SW 1271 (cell line): ENCODE data around the gene SLC39A10.
"Not testable (repeated sequence)": the region's sequence is repeated elsewhere in the genome, so short reads cannot be mapped to it uniquely, and the experiment has no call there.

Experiments used
- DNase-seq, 2 experiments: peaks; one replicate each; lab custom pipeline; 2025; lab: John Stamatoyannopoulos, UW

Gene SLC39A10

DNA sequence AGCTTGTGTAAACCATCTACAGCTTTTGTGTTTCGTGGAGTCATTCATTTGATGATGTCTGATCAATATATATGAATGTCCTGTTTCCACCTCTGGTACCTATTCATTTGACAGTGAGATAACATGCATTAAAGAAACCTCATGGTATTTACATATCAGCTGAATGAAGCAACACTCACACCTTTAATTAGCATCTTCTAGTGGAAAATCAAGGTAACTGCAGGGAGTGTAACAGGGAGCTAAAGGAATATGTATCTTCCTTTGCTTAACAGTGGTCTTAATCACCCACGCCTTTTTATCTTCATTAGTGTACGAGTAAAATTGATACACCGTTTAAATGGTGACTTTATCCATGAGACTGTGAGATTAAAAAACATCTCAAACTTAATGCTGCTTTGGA lies 15.6 kb downstream of the SLC39A10 start:
- DNase-seq, result peak in 1 of 2 experiments; percentile 4

DNA sequence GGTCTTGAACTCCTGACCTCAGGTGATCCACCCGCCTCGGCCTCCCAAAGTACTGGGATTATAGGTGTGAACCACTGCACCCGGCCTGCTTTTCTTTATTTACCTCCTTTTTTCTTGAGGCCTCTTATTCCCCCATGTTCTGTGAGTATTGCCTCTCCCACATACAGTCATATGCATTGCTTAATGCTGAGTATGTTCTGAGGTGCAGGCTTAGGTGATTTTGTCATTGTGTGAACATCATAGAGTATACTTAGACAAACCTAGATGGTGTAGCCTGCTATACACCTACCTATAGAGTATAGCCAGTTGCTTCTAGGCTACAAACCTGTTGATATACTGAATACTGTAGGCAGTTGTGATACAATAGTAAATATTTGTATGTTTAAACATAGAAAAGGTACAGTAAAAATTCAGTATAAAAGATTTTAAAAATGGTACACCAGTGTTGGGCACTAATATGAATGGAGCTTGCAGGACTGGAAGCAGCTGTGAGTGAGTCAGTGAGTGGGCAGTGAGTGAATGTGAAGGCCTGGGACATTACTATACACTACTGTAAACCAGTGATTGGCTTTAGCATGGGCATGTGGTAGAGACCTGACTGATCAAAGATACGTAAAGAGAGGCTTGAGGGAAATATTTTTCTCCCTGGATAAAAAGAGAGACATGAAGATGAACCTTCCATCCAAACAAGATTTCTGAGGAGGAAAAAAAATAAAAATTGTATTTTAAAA lies 17.6 kb downstream of the SLC39A10 start:
- no peak for DNase-seq

DNA sequence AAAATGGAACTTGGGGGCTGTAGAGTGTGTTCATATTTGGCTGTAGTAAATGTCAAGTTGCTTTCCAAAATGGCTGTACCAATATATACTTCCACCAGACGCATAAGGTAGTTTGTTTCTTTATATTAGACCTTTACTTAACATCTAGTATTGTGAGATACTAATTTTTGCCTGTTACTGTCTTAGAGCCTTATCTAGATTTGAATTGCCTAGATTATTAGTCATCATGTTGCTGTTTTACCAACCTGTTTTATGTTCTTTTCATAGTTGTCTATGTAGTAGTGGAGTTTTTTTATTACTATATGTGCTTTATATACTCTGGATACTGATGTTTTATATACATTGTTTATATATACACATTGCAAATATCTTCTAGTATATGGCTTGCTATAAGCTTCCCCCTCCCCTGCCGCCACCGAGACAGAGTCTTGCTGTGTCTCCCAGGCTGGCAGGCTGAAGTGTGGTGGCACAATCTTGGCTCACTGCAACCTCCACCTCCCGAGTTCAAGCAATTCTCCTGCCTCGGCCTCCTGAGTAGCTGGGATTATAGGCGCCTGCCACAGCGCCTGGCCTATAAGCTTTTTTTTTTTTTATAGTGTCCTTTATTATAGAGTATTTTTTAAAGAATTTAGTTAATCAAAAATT lies 18.9 kb downstream of the SLC39A10 start:
- DNase-seq, result no peak

DNA sequence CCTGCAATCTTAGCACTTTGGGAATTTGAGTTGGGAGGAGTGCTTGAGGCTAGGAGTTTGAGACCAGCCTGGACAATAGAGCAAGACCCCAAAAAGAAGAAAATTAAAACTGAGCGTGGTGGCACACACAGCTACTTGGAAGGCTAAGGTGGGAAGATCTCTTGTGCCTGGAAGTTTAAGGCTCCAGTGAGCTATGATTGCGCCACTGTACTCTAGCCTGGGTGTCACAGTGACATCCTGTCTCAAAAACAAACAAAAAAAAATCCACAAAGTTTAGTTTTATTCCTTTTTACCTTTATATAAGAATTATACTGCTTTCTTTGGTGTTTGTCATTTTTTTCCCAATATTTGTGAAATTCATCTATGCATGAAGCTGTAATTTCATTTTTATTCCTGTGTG lies 20.3 kb downstream of the SLC39A10 start:
- DNase-seq, result no peak

DNA sequence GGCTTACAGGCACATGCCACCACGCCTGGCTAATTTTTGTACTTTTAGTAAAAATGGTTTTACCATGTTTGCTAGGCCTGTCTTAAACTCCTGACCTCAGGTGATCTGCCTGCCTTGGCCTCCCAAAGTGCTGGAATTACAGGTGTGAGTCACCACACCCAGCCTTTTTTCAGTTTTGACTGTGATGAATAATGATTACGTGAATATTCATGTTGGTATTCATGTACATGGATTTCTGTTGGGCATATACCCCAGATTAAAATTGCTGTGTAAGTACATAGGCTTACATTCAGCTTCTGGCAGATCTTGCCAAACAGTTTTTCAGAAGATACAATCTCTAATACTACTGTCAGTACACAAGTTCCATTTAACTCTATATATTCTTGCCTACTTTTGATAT lies 20.9 kb downstream of the SLC39A10 start:
- no peak for DNase-seq

DNA sequence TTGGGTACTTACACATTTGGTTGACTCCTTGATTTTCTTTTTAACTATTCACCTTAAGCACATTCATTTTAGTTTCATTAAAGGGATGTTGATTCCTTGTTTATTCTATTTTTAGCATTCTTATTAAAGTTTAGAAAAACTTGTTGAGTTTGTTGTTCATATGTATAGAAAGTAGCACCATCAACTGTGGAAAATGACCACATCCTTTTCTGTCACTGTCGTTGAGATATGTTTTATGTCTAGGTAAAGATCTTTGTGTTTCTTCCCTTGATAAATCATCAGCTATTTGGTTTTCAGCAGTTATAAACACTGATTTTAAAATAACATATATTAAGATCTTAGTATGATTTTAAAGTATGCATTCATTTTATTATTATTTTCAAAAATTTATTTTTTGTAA lies 25.1 kb downstream of the SLC39A10 start:
- DNase-seq, result no peak

DNA sequence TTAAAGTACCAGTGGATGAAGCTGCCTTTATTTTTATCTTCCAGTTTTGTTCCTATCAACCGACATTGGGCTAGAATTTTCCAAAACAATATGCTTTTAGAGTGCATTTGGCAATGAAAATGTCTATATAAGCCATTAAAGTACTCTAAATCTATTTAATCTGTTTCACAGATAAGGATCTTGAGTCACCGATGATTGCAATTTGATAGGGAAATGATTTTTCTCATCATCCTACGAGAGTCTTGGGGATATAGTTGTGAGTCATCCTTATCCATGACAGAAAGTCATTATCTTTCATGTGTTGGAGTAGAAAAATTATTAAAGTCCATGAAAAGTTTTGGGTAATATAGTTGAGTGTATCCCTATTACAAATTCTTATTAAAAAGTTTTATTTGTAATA lies 26.1 kb downstream of the SLC39A10 start:
- no peak for DNase-seq

DNA sequence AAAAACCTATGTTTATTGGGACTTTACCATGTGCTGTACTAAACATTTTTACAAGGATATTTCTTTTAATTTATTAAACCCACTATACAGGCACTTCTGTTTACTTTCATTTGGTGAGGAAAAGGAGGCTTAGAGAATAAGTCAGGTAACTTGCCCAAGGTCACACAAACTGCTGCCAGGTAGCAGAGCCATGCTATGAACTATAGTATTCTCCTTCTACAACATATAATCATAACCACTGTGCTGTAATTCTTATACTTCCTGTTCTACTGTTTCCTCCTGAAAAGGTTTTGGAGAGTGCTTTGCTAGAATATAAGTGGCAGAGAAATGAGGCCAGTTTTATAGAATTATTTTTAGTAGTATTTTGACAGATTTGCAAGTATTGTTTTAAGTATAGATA lies 29.5 kb downstream of the SLC39A10 start:
- no peak for DNase-seq

DNA sequence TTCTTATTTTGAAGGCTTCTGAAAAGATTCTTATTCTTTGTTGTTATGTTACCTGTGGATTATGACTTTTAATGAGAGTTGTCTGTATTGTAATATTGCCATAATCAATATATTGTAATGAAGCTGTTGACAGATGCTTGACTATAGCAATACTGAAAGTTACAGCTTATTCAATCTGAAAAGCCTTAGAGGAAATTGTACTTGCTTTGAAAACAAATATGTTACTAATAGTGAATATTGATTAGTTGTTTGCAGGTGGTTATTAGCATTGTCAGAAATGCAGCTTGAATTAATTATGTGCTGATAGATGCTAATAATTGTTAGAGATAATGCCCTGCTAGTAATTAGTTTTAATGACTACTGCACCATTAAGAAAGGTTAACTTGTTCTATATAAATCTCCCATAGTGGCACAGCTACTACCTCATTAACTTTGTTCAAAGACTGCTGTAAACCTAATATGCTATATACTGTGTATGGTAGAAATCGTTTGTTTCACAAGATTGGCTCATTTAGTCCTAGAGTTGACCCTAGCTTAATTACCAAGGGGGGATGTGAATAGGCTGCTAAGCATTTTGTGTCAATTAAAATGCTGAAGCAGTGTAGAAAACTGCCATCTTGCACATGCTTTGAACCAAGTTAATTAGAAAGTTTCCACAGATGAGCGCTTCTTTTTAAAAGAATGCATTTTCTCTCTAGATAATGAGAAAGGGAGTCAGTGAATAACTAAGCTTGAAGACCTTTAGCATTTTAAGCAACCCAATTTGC lies 30.5 kb downstream of the SLC39A10 start:
- no peak for DNase-seq

DNA sequence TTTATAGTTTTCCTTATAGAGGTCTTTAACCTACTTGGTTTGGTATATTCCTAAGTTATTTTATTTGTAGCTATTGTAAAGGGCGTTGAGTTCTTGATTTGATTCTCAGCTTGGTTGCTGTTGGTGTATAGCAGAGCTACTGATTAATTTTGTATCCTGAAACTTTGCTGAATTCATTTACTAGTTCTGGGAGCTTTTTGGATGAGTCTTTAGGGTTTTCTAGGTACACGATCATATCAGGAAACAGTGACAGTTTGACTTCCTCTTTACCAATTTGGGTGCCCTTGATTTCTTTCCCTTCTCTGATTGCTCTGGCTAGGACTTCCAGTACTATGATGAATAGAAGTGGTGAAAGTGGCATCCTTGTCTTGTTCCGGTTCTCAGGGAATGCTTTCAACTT lies 35.5 kb downstream of the SLC39A10 start:
- not testable (repeated sequence) for DNase-seq

DNA sequence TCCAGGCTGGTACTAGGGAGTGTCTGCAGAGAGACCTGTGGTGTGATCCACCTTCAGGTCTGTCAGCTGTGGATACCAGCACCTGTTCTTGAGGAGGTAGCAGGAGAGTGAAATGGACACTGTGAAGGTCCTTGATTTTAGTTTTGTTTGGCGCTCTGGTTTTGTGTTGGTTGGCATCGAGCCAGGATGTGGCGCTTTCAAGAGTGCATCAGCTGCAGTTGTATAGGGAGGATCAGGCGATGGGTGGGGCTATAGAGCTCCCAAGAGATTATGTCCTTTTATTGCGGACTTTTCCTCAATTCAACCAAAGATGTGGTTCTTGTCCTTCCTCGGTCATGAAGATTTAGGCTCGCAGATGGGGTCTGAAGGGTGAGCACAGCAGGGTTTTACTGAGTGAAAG lies 37.5 kb downstream of the SLC39A10 start:
- DNase-seq, result no peak

DNA sequence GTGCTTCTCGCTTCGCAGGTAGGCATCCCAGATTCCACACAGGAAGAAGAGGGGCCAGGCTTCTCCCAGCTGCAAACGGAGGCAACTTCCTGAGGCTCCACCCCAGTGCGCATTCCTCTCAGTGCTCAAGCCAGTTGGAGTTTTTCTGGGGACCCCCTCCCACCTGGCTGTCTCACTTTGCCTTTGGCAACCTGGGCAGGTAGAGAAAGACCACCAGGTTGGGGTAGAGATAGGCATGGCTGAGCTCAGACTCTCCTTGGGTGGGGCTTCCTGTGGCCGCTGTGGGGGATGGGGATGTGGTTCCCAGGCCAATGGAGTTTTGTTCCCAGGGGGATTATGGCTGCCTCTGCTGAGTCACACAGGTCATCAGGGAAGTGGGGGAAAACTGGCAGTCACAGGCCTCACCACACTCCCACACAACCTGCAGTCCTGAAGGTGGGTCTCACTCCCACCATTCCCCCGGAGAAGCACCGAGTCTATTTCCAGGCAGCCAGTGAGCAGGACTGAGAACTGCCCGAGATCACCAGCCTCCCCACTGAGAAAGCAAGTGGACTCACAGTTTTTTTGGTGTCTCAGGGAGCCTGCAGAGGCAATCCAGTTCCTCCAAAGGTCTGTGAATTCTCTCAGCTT lies 38.1 kb downstream of the SLC39A10 start:
- no peak for DNase-seq

DNA sequence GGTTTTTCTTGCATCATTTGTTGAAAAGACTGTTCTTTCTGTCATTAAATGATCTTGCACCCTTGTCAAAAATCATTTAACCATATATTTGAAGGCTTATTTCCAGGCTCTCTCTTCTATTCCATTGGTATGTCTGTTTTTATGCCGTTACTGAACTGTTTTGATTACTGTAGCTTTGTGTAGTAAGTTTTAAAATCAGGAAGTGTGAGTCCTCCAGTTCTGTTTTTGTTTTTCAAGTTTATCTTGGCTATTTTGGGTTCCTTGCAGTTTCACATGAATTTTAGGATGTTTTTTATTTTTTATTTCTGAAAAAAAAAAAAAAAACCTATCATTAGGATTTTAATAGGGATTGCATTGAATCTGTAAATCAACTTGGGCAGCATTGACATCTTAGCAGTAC lies 39.0 kb downstream of the SLC39A10 start:
- no peak for DNase-seq

DNA sequence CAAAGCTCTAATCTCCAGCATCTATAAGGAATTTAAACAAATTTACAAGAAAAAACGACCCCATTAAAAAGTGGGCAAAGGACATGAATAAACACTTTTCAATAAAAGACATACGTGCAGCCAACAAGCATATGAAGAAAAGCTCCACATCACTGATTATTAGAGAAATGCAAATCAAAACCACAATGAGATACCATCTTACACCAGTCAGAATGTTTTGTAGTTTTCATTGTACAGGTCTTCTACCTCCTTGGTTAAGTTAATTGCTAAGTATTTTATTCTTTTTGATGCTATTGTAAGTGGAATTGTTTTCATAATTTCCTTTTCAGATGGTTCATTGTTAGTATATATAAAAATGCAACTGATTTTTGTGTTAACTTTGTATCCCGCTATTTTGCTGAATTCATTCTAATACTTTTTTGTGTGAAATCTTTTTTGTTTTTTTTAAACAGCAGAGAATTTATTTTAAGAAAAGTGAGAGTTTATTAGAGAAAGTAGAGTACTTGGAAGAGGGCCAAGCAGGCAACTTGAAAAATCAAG lies 40.7 kb downstream of the SLC39A10 start:
- DNase-seq, result no peak

DNA sequence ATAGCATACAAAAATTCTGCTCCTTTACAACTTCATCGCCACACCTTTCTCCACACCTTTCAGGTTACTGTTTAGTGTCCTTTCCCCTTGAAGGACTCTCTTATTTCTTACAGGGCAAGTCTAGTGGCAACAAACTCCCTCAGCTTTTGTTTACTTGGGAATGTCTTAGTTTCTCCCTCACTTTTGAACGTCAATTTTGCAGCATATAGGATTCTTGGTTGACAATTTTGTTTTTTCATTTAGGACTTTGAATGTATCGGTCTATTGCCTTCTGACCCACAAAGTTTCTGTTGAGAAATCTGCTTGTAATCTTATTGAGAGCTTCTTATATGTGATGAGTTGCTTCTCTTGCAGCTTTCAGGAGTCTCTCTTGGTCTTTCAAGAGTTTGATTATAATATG lies 43.5 kb downstream of the SLC39A10 start:
- DNase-seq, result no peak

DNA sequence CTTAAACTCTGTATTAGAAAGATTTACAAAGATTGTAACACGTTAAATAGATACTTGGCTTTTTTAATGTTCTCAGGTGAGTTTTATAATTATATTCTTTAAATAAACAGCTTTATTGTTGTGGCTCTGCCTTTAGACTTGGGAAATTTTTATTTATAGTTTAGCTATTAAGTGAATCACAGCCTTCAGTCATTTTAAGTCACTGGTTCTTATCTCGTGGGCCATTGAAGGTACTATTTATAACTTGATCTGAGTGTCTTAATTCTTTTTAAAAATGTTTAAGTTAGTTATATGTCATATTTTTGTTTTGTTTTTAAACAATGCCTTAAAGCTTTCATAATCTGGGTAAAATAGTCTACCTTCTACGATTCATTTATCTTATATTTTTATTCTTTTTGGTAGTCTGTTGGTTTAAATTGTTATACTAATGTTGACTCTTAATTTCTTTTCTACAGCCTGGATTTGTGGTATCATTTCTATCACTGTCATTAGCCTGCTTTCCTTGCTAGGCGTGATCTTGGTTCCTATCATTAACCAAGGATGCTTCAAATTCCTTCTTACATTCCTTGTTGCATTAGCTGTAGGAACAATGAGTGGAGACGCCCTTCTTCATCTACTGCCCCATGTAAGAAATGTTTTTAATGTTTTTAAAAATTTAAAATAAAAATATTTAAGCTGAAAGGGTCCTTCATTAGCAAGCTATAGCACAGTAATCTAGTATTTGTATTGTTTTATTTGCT lies 49.3 kb downstream of the SLC39A10 start:
- peak in 1 of 2 experiments; percentile 16 for DNase-seq

DNA sequence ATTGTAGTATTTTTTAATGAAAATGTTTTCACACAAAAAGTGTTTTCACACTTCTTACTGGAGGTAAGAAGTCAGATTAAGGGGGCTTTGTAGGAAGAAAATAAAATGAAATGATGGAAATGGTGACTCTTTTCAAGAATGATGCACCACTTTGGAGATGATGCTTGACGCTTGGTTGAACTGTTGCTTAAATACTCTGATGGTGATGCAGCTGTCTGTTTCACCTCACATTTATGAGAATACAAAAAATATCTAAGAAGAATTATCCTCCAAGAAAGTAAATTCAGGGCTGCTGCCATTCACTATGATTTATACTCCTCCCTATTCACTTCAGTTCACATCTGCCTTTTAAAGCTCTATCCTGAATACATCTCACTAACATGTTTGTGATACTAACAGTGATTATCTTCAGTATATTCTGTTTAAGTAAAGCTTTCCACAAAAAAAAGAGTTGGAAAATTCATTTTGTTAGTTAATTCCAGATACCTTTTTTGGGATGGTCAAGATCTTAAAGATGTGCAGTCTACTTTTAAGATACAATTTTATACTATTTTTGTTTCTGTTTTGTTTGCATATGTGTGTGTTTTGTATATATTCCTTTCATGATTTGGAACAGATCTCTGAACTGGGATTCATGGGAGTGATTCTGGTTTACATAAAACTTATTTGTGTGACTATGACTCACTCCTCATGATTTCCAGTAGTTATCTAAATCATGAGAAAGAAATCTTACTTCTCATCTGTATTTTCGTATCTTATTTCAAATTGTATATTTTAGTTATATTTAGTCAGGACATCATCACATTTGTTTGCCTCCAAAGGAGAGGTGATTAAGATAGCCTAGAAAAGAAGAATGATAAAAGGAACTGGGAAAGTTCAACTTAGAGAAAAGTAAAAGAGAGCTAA lies 53.1 kb downstream of the SLC39A10 start:
- DNase-seq, result no peak

DNA sequence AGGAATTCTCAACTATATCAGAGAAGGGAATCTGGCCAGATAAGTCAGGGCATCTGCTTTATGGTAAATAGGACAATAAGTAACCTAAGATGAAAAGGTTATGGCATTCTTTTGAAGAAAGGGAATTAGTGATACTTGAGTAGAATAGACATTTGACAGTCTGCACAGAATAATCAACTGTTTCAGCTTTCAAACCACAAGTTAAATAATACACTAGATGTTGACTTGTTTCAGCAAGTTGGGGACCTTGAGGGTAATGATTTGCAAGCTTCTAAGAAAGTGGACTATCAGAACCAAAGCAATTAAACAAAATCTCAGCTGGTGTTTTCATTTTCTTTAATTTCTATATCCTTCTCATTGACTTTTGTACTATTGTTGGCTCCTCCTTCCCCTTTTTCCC lies 54.5 kb downstream of the SLC39A10 start:
- DNase-seq, result no peak

DNA sequence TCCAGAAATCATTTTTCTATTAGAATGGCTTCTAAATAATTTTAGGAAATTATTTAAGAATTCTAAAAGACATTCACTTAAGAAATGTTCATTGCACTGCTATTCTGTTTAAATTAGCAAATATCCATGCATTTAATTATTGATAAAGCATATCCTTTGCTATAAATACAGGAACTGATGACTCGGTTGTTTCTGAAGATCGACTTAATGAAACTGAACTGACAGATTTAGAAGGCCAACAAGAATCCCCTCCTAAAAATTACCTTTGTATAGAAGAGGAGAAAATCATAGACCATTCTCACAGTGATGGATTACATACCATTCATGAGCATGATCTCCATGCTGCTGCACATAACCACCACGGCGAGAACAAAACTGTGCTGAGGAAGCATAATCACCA lies 59.4 kb downstream of the SLC39A10 start:
- no peak for DNase-seq

DNA sequence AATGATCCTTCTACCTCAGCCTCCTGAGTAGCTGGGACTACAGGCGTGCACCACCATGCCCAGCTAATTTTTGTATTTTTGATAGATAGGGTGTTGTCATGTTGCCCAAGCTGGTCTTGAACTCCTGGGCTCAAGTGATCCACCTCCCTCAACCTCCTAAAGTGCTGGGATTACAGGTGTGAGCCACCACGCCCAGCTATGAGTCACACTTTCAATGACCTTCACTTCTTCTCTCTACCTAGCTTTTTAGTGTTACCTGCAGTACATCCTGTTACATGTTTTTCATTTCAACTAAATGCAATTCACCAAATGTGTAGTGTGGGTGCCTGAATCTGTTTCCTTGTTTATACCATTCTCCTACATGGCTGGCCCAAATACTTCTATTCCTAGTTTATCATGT lies 64.0 kb downstream of the SLC39A10 start:
- DNase-seq, result no peak

DNA sequence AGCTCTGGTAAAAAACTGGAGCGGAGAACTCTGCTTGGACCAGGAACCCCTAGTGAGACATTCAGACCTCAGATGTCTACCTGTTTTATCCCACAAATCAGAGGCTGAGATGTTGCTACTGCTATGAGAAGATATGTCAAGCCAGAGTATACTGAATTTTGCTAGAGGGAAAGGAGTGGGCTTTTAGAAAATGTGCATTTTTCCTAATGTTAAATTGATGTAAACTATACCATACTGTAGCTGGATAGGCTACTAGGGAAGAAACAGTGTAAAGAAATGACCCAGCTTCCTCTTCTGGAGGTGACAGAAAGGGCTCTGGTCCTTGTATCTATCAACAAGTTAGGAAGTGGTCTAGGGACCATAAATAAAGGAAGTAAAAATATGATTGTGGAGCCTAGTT lies 65.0 kb downstream of the SLC39A10 start:
- DNase-seq, result no peak
